GM18502 (cell line): Measurements from ENCODE around the gene COG2.
"Not testable (repeated sequence)": the region's sequence is repeated elsewhere in the genome, so short reads cannot be mapped to it uniquely, and the experiment has no call there.

Experiments used
- ATAC-seq: cut with Tn5 transposase; IDR thresholded peaks from one replicate; pipeline ENCODE4 v1.9.1; 2021; ENCODE audit warnings: mild to moderate bottlenecking; ENCODE audit not compliant: unreplicated experiment, poor library complexity

The COG2 gene

GRCh38 chr1:230622151-230622550 is 20.1 kb upstream of the COG2 start:
- ATAC-seq: no peak

- ATAC-seq: no peak
Observed at GRCh38 chr1:230624097-230624713, 18.1 kb upstream of the COG2 start.

GRCh38 chr1:230626232-230626631 is 16.0 kb upstream of the COG2 start:
- ATAC-seq: no peak

GRCh38 chr1:230627767-230628166 is 14.5 kb upstream of the COG2 start:
- ATAC-seq: no peak

- ATAC-seq: no peak
Observed at GRCh38 chr1:230629511-230629910, 12.8 kb upstream of the COG2 start.

- no peak for ATAC-seq
Observed at GRCh38 chr1:230631477-230631876, 10.8 kb upstream of the COG2 start.

GRCh38 chr1:230632273-230632873 is 9.9 kb upstream of the COG2 start:
- ATAC-seq: peak; percentile 53

GRCh38 chr1:230633469-230633868 is 8.8 kb upstream of the COG2 start:
- ATAC-seq: no peak

- no peak for ATAC-seq
Observed at GRCh38 chr1:230634384-230634783, 7.9 kb upstream of the COG2 start.

- ATAC-seq: no peak
Observed at GRCh38 chr1:230636575-230637148, 5.6 kb upstream of the COG2 start.

- ATAC-seq: no peak
Observed at GRCh38 chr1:230639714-230640209, 2.5 kb upstream of the COG2 start.

GRCh38 chr1:230641346-230641745 is 935 bp upstream of the COG2 start:
- no peak for ATAC-seq

GRCh38 chr1:230641900-230642262 is 400 bp upstream of the COG2 start:
- ATAC-seq: peak; percentile 10

GRCh38 chr1:230643908-230644307 is 1.6 kb downstream of the COG2 start:
- no peak for ATAC-seq

- no peak for ATAC-seq
Observed at GRCh38 chr1:230646710-230647302, 4.5 kb downstream of the COG2 start.

- ATAC-seq: no peak
Observed at GRCh38 chr1:230647321-230647720, 5.0 kb downstream of the COG2 start.

- no peak for ATAC-seq
Observed at GRCh38 chr1:230648114-230648513, 5.8 kb downstream of the COG2 start.

- no peak for ATAC-seq
Observed at GRCh38 chr1:230650300-230650699, 8.0 kb downstream of the COG2 start.

- ATAC-seq: no peak
Observed at GRCh38 chr1:230651235-230651634, 9.0 kb downstream of the COG2 start.

- not testable (repeated sequence) for ATAC-seq
Observed at GRCh38 chr1:230656719-230657118, 14.4 kb downstream of the COG2 start.

GRCh38 chr1:230658103-230658502 is 15.8 kb downstream of the COG2 start:
- ATAC-seq: not testable (repeated sequence)
